Endodermal cell (in vitro differentiated cells): Measurements from ENCODE around the gene MEX3B. TPM values are rescaled to one million over a fixed set of nuclear protein-coding genes. Genes with fewer than 3 reads are reported as not detected.

ENCODE experiments used
- DNase-seq: peaks from one replicate; pipeline ENCODE4 v3.0.0-alpha.2; 2017
- H3K27ac ChIP-seq: 2 replicates; pipeline ENCODE4 v1.5.1; 2013; ENCODE audit warnings: mild to moderate bottlenecking, low read depth, low read length, moderate library complexity
- H3K27me3 ChIP-seq: 2 replicates; pipeline ENCODE4 v1.6.1; 2013; ENCODE audit warnings: mild to moderate bottlenecking, low read length, moderate library complexity; ENCODE audit not compliant: insufficient read depth, control insufficient read depth, poor library complexity, severe bottlenecking
- H3K36me3 ChIP-seq: 2 replicates; pipeline ENCODE4 v1.7.0; 2013; ENCODE audit warnings: mild to moderate bottlenecking, low read length, moderate library complexity; ENCODE audit not compliant: control insufficient read depth, insufficient read depth
- H3K4me1 ChIP-seq: one replicate; pipeline ENCODE4 v1.7.0; 2013; ENCODE audit warnings: low read length; ENCODE audit not compliant: control insufficient read depth, insufficient read depth
- H3K4me3 ChIP-seq: 2 replicates; pipeline ENCODE4 v1.5.1; 2013; ENCODE audit warnings: mild to moderate bottlenecking, low read length, moderate library complexity
- H3K9ac ChIP-seq: 2 replicates; pipeline ENCODE4 v1.6.1; 2013; ENCODE audit warnings: mild to moderate bottlenecking, low read length, moderate library complexity; ENCODE audit not compliant: poor library complexity, severe bottlenecking; ENCODE audit errors: extremely low read depth
- H3K9me3 ChIP-seq: 2 replicates; pipeline ENCODE4 v1.6.1; 2013; ENCODE audit warnings: mild to moderate bottlenecking, low read length, moderate library complexity; ENCODE audit not compliant: control insufficient read depth
- H3K27ac Mint-ChIP-seq: 2 replicates; pipeline ENCODE4 v1.8.0; 2020; ENCODE audit warnings: mixed read lengths
- H3K27me3 Mint-ChIP-seq: 2 replicates; pipeline ENCODE4 v1.8.0; 2021; ENCODE audit warnings: mild to moderate bottlenecking, mixed read lengths; ENCODE audit not compliant: insufficient read depth
- H3K36me3 Mint-ChIP-seq: 2 replicates; pipeline ENCODE4 v1.8.0; 2020; ENCODE audit warnings: low read depth, mixed read lengths
- H3K4me1 Mint-ChIP-seq: 2 replicates; pipeline ENCODE4 v1.8.0; 2020; ENCODE audit warnings: mixed read lengths
- H3K4me3 Mint-ChIP-seq: 2 replicates; pipeline ENCODE4 v1.8.0; 2020; ENCODE audit warnings: mild to moderate bottlenecking, moderate library complexity, mixed read lengths
- H3K9me3 Mint-ChIP-seq: 2 replicates; pipeline ENCODE4 v1.8.0; 2020; ENCODE audit warnings: mild to moderate bottlenecking, mixed read lengths
- WGBS, 2 experiments: methylation state at CpG; one replicate each; pipeline versions ENCODE4 v1.1.5 to v1.1.7; 2013; ENCODE audit warnings: missing lambda C conversion rate in 2 of 2, mixed read lengths in 1 of 2; ENCODE audit not compliant: insufficient coverage in 1 of 2, insufficient read length in 1 of 2; 5-methylcytosine and 5-hydroxymethylcytosine counted together
- total RNA-seq, 2 donors: library from RNA; stranded (reverse); fragmentation: NEBNext Ultra II Directional in 1 of 2; extraction: Animal tissue kit (Norgen Biotek cat#: 25700) in 1 of 2; gene quantifications; 2 replicates in 1 of 2; 3 replicates in 1 of 2; pipeline ENCODE4 v1.2.1, GENCODE V29; 2021
- TF ChIP-seq, protein P1 (sequence below): fragments of 200-600 bp; sonication (generic); conservative IDR thresholded peaks from 2 replicates; pipeline ENCODE4 v1.5.0; 2021; ENCODE audit warnings: antibody characterized with exemption, mild to moderate bottlenecking

MEX3B gene
- total RNA-seq, 2 donors from 2014 or later: 3.4 to 5.1 TPM

DNA sequence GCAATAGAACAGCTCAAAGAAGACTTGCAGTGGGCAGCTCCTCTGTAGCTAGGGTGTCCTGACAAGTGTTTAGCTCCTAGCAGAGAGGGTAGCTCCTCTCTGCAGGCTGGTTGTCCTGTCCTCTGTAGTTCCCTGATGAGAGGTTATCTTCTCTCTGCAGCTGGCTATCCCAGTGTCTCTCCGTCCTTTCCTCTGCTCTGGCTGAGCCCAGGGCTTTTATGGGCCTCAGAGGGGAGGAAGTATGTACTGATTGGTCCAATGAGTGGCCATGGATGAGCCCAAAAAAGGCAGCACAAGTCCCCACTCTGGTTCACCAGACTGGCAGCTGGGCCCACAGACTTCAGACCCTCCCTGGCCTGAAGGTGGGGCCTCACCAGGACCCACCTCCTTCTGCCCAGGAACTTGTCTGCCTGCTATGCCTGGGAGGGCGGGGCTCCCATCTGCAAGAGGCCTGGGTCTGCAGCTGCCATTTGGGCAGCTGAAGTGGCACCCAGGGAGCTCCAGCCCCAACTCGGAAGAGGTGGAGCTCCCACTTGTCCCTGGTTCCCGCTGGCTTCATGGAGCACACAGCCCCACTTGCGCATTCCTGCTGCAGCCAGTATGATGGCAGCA, 27.2 kb upstream of the MEX3B start:
- Histone ChIP-seq H3K27me3 (no peaks in the 10 kb centered on the region), H3K4me3 (no peak overlapping the region), H3K36me3 (no peaks in the 10 kb centered on the region), H3K9me3 (no peaks in the 10 kb centered on the region), H3K4me1 (no peaks in the 10 kb centered on the region), H3K27ac (no peak overlapping the region), H3K9ac (no peak overlapping the region)
- TF ChIP-seq, protein P1, sequence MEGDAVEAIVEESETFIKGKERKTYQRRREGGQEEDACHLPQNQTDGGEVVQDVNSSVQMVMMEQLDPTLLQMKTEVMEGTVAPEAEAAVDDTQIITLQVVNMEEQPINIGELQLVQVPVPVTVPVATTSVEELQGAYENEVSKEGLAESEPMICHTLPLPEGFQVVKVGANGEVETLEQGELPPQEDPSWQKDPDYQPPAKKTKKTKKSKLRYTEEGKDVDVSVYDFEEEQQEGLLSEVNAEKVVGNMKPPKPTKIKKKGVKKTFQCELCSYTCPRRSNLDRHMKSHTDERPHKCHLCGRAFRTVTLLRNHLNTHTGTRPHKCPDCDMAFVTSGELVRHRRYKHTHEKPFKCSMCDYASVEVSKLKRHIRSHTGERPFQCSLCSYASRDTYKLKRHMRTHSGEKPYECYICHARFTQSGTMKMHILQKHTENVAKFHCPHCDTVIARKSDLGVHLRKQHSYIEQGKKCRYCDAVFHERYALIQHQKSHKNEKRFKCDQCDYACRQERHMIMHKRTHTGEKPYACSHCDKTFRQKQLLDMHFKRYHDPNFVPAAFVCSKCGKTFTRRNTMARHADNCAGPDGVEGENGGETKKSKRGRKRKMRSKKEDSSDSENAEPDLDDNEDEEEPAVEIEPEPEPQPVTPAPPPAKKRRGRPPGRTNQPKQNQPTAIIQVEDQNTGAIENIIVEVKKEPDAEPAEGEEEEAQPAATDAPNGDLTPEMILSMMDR: no peak
- Mint-ChIP-seq H3K27ac (no peak overlapping the region), H3K27me3 (no peaks in the 10 kb centered on the region), H3K4me3 (no peak overlapping the region), H3K36me3 (no peaks in the 10 kb centered on the region), H3K4me1 (no peaks in the 10 kb centered on the region), H3K9me3 (no peaks in the 10 kb centered on the region)
- WGBS, 2 experiments: 86 to 94% methylated on average over 3 to 5 of the region's 5 CpGs
- DNase-seq: peak; percentile 72

DNA sequence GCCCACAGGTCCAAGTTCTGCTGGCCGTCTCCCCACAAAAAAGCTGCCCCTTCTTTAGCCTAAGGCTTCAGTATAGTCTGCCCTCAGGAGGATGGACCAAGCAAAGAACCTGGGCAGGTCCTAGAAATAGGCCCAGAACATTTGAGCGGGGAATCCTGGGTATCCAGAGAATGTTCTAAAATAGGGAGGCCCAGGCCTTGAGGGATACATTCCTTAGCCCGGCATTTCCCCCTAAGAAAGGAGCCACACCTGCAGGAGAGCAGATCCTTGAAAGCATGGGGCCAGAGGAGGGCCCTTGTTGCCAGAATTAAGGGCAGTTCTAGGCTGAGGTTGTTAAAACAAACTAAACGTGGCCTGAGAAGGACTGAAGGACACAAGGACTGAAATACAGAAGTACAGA, 20.6 kb upstream of the MEX3B start:
- Histone ChIP-seq H3K27me3 (peaks cover 5% of the 10 kb centered on the region), H3K4me3 (no peak overlapping the region), H3K9me3 (no peaks in the 10 kb centered on the region), H3K27ac (no peak overlapping the region), H3K9ac (no peak overlapping the region), H3K36me3 (no peaks in the 10 kb centered on the region), H3K4me1 (no peaks in the 10 kb centered on the region)
- TF ChIP-seq, protein P1: no peak
- no peak overlapping the region for H3K4me3 Mint-ChIP-seq
- peaks cover 5% of the 10 kb centered on the region for H3K4me1 Mint-ChIP-seq
- no peak overlapping the region for H3K27ac Mint-ChIP-seq
- WGBS, 2 experiments: 85 to 91% methylated on average over 4 of the region's 4 CpGs
- no peak for DNase-seq
- H3K36me3 Mint-ChIP-seq: no peaks in the 10 kb centered on the region
- no peaks in the 10 kb centered on the region for H3K9me3 Mint-ChIP-seq
- H3K27me3 Mint-ChIP-seq: peaks cover 32% of the 10 kb centered on the region

DNA sequence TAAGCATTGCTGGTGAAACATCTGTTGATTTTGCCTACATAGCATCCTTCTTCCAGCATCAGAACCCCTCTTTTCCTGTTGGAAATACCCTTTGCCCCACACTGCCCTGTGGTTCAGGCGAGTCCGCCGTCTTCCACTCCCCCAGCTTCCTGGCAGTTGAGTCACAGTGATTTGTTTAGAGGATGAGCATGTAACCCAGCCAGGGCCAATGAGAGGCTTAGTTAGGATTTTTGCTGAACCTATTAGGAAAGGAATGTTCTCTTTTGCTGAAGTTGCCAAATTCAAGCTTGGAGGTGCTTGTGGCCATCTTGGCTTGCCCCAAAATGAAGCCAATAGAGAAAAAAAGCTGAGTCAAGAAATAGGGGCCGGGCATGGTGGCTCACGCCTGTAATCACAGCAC, 19.0 kb upstream of the MEX3B start:
- Histone ChIP-seq H3K27me3 (peaks cover 8% of the 10 kb centered on the region), H3K4me3 (no peak overlapping the region), H3K4me1 (no peaks in the 10 kb centered on the region), H3K27ac (no peak overlapping the region), H3K9ac (no peak overlapping the region), H3K9me3 (no peaks in the 10 kb centered on the region), H3K36me3 (no peaks in the 10 kb centered on the region)
- no peak overlapping the region for H3K27ac Mint-ChIP-seq
- no peak overlapping the region for H3K4me3 Mint-ChIP-seq
- no peaks in the 10 kb centered on the region for H3K36me3 Mint-ChIP-seq
- TF ChIP-seq, protein P1: no peak
- 94% methylated on average over 5 of the region's 5 CpGs for WGBS, 2 experiments
- peaks cover 49% of the 10 kb centered on the region for H3K27me3 Mint-ChIP-seq
- no peak for DNase-seq
- peaks cover 5% of the 10 kb centered on the region for H3K4me1 Mint-ChIP-seq
- no peaks in the 10 kb centered on the region for H3K9me3 Mint-ChIP-seq
